ENCODE data around the gene GSDME.
"Not testable (repeated sequence)": the region's sequence is repeated elsewhere in the genome, so short reads cannot be mapped to it uniquely, and the experiment has no call there.

Gene GSDME

GRCh38 chr7:24757353-24758275 lies at the start of gene GSDME:
Gene GSDME, minus strand, starts transcription at chr7:24757464. Its CDS starts 7,690 bp downstream, at chr7:24749774.
- no peak for DNase-seq (ENCODE audit: low spot score)

GRCh38 chr7:24802300-24802699 lies 45.0 kb upstream of the GSDME start:
- DNase-seq (ENCODE audit: low spot score): no peak

GRCh38 chr7:24801883-24802282 lies 44.6 kb upstream of the GSDME start:
- no peak for DNase-seq (ENCODE audit: low spot score)

GRCh38 chr7:24800667-24801066 lies 43.4 kb upstream of the GSDME start:
- no peak for DNase-seq (ENCODE audit: low spot score)

- no peak for DNase-seq (ENCODE audit: low spot score)
Measured at GRCh38 chr7:24800073-24800472, 42.8 kb upstream of the GSDME start.

- no peak for DNase-seq (ENCODE audit: low spot score)
Measured at GRCh38 chr7:24799506-24799905, 42.2 kb upstream of the GSDME start.

GRCh38 chr7:24798261-24798660 lies 41.0 kb upstream of the GSDME start:
- no peak for DNase-seq (ENCODE audit: low spot score)

GRCh38 chr7:24797270-24797669 lies 40.0 kb upstream of the GSDME start:
- peak; percentile 7 for DNase-seq (ENCODE audit: low spot score)

- DNase-seq (ENCODE audit: low spot score): no peak
Measured at GRCh38 chr7:24795407-24795767, 38.1 kb upstream of the GSDME start.

GRCh38 chr7:24794751-24795406 lies 37.6 kb upstream of the GSDME start:
- DNase-seq (ENCODE audit: low spot score): not testable (repeated sequence)

GRCh38 chr7:24793982-24794648 lies 36.9 kb upstream of the GSDME start:
- DNase-seq (ENCODE audit: low spot score): no peak

GRCh38 chr7:24788961-24789576 lies 31.8 kb upstream of the GSDME start:
- no peak for DNase-seq (ENCODE audit: low spot score)

GRCh38 chr7:24788075-24788474 lies 30.8 kb upstream of the GSDME start:
- no peak for DNase-seq (ENCODE audit: low spot score)

- DNase-seq (ENCODE audit: low spot score): peak; percentile 95
Measured at GRCh38 chr7:24786941-24787340, 29.7 kb upstream of the GSDME start.

GRCh38 chr7:24786306-24786705 lies 29.0 kb upstream of the GSDME start:
- no peak for DNase-seq (ENCODE audit: low spot score)

GRCh38 chr7:24784277-24784676 lies 27.0 kb upstream of the GSDME start:
- DNase-seq (ENCODE audit: low spot score): no peak

GRCh38 chr7:24783698-24784097 lies 26.4 kb upstream of the GSDME start:
- no peak for DNase-seq (ENCODE audit: low spot score)

GRCh38 chr7:24781106-24781505 lies 23.8 kb upstream of the GSDME start:
- DNase-seq (ENCODE audit: low spot score): no peak

GRCh38 chr7:24779283-24779655 lies 22.0 kb upstream of the GSDME start:
- no peak for DNase-seq (ENCODE audit: low spot score)

GRCh38 chr7:24778543-24779282 lies 21.4 kb upstream of the GSDME start:
- DNase-seq (ENCODE audit: low spot score): peak; percentile 71

- DNase-seq (ENCODE audit: low spot score): no peak
Measured at GRCh38 chr7:24777806-24778205, 20.5 kb upstream of the GSDME start.

- no peak for DNase-seq (ENCODE audit: low spot score)
Measured at GRCh38 chr7:24773646-24774045, 16.4 kb upstream of the GSDME start.

Measured in RKO (cell line).